Fibroblast of mammary gland (primary cell): ENCODE measurements around the gene GOLGA8H.
"Not testable (repeated sequence)": the region's sequence is repeated elsewhere in the genome, so short reads cannot be mapped to it uniquely, and the experiment has no call there.

Source experiments
- DNase-seq: peaks from one replicate; pipeline ENCODE4 v3.0.0-alpha.2; 2010; ENCODE audit warnings: low read depth
- H3K4me3 ChIP-seq: 2 replicates; pipeline ENCODE4 v1.5.1; 2011; ENCODE audit warnings: low read depth, mild to moderate bottlenecking, low read length, moderate library complexity; ENCODE audit not compliant: control insufficient read depth
- TF ChIP-seq, protein P1 (sequence below): conservative IDR thresholded peaks from 2 replicates; pipeline ENCODE4 v1.5.1; 2011; ENCODE audit warnings: low read depth, low read length, inconsistent platforms; ENCODE audit not compliant: control insufficient read depth, insufficient read depth

Gene GOLGA8H

DNA sequence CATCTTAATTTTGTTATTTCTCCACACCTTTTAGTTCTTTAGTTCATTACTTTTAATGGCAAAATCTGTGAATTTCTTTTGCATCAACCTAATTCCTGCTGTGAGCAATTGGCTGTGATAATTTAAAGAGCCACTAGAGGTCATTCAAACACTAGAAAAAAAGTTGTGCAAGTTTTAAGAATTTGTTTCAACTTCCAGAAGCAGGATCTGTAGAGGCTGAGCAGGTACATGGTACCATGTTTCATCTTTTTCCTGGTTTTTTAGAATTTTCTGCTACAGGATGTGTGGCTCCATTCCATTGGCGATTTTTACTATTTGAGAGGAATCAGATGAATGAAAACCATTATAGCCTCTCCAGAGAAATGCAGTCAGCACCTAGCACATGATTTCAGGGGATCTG, 57.3 kb downstream of the GOLGA8H start:
- TF ChIP-seq, protein P1, sequence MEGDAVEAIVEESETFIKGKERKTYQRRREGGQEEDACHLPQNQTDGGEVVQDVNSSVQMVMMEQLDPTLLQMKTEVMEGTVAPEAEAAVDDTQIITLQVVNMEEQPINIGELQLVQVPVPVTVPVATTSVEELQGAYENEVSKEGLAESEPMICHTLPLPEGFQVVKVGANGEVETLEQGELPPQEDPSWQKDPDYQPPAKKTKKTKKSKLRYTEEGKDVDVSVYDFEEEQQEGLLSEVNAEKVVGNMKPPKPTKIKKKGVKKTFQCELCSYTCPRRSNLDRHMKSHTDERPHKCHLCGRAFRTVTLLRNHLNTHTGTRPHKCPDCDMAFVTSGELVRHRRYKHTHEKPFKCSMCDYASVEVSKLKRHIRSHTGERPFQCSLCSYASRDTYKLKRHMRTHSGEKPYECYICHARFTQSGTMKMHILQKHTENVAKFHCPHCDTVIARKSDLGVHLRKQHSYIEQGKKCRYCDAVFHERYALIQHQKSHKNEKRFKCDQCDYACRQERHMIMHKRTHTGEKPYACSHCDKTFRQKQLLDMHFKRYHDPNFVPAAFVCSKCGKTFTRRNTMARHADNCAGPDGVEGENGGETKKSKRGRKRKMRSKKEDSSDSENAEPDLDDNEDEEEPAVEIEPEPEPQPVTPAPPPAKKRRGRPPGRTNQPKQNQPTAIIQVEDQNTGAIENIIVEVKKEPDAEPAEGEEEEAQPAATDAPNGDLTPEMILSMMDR, result peak; percentile 25
- H3K4me3 ChIP-seq, DNase-seq: not testable (repeated sequence)
